ENCODE measurements around the gene PPARA. TPM values are rescaled to one million over a fixed set of nuclear protein-coding genes. Genes with fewer than 3 reads are reported as not detected.
A peak's percentile ranks its signal among the peaks of the same experiment; 100 is the strongest.
"Not testable (repeated sequence)": the region's sequence is repeated elsewhere in the genome, so short reads cannot be mapped to it uniquely, and the experiment has no call there.

Gene PPARA
- total RNA-seq, 1 donor from 2014 or later: 78.9 TPM

DNA sequence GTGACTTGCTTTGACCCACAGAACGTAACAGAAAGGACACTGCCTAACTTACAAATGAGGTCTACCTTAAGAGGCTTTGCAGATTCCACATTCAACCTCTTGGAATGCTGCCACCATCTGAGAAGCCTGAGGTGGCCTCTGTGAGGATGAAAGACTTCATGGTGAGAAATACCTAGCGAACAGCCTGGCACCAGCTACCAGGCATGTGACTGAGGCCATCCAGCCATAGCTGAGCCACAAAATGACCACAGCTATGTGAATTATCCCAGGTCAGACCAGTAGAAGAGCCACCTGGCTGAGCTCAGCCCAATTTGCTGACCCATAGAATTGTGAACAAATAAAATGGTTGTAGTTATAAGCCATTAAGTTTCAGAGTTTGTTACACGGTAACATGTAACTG is 37.5 kb downstream of the PPARA start:
- intact Hi-C loops (cut with micrococcal nuclease): no loop called here
- DNase-seq (no peak), ATAC-seq (no peak)

DNA sequence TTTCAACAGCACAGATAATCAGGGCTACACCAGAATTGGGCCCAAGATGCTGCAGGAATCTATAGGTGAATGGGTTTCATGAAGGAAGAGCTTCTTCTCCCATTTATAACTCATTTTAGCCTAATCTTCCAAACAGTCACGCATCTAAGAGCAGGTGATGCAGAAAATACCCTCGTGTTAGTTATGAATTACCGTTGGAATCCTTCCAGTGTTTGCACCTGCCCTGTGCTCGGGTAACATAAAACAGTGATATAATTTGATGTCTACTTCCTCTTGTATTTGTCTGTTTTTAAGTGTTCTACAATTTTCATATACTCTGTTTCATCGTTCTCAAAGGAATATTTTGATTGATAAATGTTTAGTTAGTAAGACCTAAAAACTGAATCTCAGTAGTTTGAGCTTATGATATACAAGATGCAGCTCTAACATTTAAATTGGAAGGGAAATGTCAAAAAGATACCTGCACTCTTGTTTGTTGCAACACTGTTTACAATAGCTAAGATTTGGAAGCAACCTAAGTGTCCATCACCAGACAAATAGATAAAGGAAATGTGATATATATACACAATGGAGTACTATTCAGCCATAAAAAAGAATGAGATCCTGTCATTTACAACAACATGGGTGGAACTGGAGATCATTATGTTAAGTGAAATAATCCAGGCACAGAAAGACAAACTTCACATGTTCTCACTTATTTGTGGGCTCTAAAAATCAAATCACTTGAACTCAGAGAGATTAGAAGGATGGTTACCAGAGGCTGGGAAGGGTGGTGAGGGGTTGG is 42.1 kb downstream of the PPARA start:
- intact Hi-C loops (cut with micrococcal nuclease): no loop called here
- ATAC-seq (no peak), DNase-seq (no peak)

- ATAC-seq: no peak
- intact Hi-C loops (cut with micrococcal nuclease): no loop called here
- DNase-seq: no peak
Measured at GRCh38 chr22:46193898-46194310, 43.6 kb downstream of the PPARA start.

DNA sequence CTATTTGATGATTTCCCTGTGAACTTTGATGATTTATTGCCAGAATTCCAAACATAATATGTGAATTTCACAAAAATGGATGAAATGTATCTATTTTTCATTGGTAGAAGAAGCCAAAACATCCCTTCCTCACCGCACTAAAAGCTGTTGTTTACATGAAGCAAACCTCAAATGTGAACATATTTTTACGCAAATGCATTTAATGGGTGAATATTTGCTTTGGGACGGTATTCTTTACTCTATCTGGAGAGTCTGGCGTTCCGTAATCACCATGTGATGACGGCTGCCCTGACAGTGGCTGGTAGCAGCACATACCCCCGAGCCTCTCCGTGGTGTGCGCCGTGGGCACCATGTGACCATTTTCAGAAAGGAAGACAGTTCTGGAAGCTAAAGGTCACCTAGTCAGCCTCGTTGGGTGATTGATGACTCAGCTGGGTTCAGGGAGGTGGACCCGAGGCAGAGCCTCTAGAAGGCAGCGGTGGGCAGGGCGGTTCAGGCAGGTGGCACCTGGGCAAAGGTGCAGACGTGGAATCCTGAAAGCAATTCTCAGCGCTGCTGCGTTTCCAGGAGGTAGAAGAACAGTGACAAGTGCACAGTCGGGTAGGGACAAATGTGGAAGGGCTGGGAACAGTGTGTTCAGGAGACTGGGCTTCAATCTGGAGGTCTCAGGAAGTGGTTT is 45.3 kb downstream of the PPARA start:
- ATAC-seq: peak; percentile 2
- intact Hi-C loops (cut with micrococcal nuclease): no loop called here
- DNase-seq: no peak

DNA sequence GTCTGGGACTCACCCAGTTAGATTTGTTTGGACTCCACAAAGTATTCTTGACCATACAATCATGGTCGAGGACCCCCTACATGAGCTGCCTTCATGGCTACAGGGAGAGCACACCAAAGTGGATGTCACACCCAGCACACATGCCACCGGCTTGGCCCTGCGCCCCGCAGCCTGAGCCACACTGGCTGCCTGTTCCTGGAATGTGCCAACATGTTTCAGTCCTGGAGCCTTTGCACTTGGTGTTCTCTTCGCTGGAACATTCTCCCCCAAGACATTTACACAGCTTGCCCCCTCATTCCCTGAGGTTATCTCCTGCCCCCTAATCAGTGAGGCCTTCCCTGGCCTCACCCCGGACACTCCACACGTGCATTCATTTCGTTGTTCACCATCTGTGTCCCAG is 46.0 kb downstream of the PPARA start:
- peak; percentile 95 for ATAC-seq
- intact Hi-C loops (cut with micrococcal nuclease): no loop called here
- peak; percentile 91 for DNase-seq

DNA sequence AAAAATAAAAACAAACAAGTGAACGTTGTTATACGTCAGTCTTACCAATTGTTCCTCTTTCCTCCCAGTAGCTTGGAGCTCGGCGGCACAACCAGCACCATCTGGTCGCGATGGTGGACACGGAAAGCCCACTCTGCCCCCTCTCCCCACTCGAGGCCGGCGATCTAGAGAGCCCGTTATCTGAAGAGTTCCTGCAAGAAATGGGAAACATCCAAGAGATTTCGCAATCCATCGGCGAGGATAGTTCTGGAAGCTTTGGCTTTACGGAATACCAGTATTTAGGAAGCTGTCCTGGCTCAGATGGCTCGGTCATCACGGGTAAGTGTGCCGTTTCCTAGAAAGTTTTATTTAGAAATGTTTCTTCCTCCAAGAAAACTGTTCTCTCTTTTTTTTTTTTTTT is 47.9 kb downstream of the PPARA start:
- intact Hi-C loops (cut with micrococcal nuclease): no loop called here
- ATAC-seq (no peak), DNase-seq (no peak)

- DNase-seq; intact Hi-C loops (cut with micrococcal nuclease); ATAC-seq: not testable (repeated sequence)
Measured at GRCh38 chr22:46198806-46199205, 48.5 kb downstream of the PPARA start.

DNA sequence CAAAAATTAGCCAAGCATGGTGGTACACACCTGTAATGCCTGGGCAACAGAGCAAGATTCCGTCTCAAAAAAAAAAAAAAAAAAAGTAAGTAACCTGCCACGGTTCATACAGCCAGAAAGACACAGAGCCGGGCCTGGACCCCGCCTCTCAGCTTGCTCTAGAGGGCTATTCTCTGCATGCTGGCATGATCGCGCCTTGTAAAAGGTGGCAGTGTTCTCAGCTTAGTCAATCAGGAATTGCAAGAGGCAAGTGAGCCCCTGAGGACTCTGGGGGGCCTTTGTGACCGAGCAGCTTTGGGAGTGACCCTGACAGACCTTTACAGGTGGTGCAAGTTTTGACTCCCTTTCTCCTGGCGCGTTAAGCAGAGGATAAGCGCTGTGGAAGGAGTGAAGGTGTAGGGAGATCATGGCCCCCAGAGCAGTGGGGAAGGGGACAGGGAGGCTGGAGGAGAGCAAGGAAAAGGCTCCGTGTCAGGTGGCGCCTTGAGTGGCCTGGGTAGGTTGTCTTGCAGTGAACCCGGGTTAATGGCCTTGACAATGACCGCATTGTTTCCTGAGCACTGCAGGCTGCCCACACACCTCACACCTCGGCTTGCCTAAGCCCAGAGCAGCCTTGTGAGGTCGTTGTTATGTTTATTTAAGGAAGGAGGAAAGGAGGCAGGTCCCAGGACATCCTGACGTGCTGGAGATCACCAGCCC is 50.9 kb downstream of the PPARA start:
- intact Hi-C loops (cut with micrococcal nuclease): no loop called here
- DNase-seq (no peak), ATAC-seq (peak; percentile 50)

GRCh38 chr22:46202897-46203600 is 52.7 kb downstream of the PPARA start:
- ATAC-seq (no peak), DNase-seq (no peak)
- intact Hi-C loops (cut with micrococcal nuclease): no loop called here

GRCh38 chr22:46203601-46203980 is 53.3 kb downstream of the PPARA start:
- DNase-seq: no peak
- intact Hi-C loops (cut with micrococcal nuclease): no loop called here
- ATAC-seq: no peak

GRCh38 chr22:46209262-46209661 is 58.9 kb downstream of the PPARA start:
- no peak for ATAC-seq
- intact Hi-C loops (cut with micrococcal nuclease): no loop called here
- DNase-seq: no peak

DNA sequence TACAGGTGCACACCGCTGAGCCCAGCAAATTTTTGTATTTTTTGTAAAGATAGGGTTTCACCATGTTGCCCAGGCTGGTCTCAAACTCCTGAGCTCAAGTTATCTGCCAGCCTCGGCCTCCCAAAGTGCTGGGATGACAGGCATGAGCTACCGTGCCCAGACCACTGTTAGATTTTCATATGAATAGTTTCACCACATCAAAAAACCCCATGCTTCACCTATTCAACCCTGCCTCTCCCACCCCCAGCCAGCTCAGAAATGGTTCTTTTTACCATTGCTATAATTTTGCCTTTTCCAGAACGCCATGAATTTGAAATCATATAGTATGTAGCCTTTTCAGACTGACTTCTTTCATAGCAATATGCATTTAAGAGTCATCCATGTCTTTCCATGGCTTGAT is 61.9 kb downstream of the PPARA start:
- ATAC-seq (no peak), DNase-seq (no peak)

GRCh38 chr22:46213052-46213451 is 62.7 kb downstream of the PPARA start:
- DNase-seq (no peak), ATAC-seq (no peak)
- intact Hi-C loops (cut with micrococcal nuclease): no loop called here

More for the DNA sequence above, 61.9 kb downstream of the PPARA start:
- intact Hi-C loops (cut with micrococcal nuclease): no loop called here

- intact Hi-C loops (cut with micrococcal nuclease): no loop called here
- DNase-seq: no peak
- ATAC-seq: no peak
Measured at GRCh38 chr22:46214149-46214548, 63.8 kb downstream of the PPARA start.

DNA sequence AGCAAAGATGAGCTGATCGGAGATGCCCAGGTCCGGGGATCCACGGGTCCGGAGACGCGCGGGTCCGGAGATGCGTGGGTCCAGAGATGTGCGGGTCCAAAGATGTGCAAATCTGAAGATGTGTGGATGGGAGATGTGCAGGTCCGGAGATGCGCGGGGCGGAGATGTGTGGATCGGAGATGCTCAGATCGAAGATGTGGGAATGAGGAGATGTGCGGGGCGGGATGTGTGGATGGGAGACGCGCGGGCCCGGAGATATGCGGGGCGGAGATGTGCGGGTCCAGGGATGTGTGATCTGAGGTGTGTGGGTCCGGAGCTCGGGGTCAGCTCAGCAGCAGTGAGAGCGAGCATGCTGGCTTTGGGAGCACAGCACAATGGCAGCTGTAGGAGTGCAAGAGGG is 64.3 kb downstream of the PPARA start:
- intact Hi-C loops (cut with micrococcal nuclease): no loop called here
- ATAC-seq (no peak), DNase-seq (no peak)

- intact Hi-C loops (cut with micrococcal nuclease): no loop called here
- DNase-seq: no peak
- ATAC-seq: no peak
Measured at GRCh38 chr22:46219636-46220035, 69.3 kb downstream of the PPARA start.

DNA sequence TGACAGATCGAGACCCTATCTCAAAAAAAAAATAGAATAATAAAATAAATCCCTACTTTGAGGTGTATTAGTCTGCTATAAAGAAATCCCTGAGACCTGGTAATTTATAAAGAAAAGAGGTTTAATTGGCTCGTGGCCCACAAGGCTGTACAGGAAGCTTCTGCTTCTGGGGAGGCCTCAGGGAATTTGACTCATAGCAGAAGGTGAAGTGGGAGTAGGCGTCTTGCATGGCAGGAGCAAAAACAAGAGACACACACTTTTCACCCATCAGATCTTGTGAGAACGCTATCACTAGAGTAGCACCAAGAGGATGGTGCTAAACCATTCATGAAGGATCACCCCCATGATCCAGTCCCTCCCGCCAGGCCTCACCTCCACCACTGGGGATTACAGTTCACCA is 70.6 kb downstream of the PPARA start:
- no peak for DNase-seq
- ATAC-seq: no peak
- intact Hi-C loops (cut with micrococcal nuclease): no loop called here

DNA sequence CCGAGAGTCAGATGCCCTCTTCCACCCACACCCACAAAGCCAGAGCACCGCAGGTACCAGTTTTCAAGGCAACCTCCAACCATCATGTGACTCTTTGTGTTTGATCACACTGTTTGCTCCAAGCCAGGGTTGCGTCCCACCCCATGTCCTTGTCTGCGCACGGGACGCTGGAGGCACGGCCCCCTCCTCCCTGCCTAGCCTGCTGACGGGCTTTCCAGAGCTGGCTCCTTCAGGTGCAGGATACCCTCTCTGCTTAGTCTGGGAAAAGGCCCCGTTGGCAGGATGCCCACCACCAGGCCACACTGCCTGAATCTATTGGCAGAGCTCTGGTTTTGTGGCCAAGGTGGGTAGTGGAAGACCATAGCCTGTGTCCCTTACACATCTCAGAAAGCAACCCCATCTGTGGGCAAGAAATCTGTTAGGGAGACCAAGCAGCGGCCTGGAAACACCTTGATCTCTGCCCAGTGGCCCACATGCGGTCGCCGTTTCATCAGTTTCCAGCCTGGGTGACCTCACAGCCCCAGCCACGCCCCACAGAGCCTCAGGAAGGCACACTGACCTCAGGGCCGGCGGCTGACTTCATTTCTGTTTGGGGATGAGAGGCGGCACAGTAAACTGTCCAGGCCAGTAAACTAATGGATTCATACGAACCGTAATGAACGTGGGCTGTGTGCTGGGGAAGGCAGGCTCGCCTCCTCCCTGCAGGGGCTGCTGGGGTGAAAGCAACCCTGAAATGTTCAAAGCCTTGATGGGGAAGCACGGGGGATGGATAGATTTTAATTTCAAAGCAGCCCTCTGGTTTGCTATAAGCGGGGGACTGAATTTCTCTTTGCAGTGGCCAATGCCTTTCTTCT is 73.9 kb downstream of the PPARA start:
- DNase-seq (no peak), ATAC-seq (peak; percentile 24)
- intact Hi-C loops (cut with micrococcal nuclease): no loop called here

GRCh38 chr22:46224898-46225290 is 74.6 kb downstream of the PPARA start:
- ATAC-seq (no peak), DNase-seq (no peak)
- intact Hi-C loops (cut with micrococcal nuclease): no loop called here

All from left ventricle myocardium superior (tissue), 1 donor.